Neural cell (in vitro differentiated cells): ENCODE measurements around the gene ZNF154. TPM values are rescaled to one million over a fixed set of nuclear protein-coding genes. Genes with fewer than 3 reads are reported as not detected.

ENCODE experiments used
- H2AFZ ChIP-seq: fragments of 200-600, 300-800 bp; sonication (generic), shearing (Covaris generic); 2 replicates; pipeline ENCODE4 v1.6.0; 2014; ENCODE audit warnings: low read depth, mild to moderate bottlenecking, antibody characterized with exemption, low read length, moderate library complexity
- H3F3A ChIP-seq: fragments of 200-600 bp; shearing (Covaris generic); 2 replicates; pipeline ENCODE4 v1.6.1; 2016; ENCODE audit warnings: mild to moderate bottlenecking, moderate library complexity, mixed read lengths, antibody characterized with exemption, low read length; ENCODE audit not compliant: insufficient read depth, poor library complexity, severe bottlenecking
- H3K27ac ChIP-seq: fragments of 200-600, 300-800 bp; sonication (generic), shearing (Covaris generic); 2 replicates; pipeline ENCODE4 v1.5.1; 2014; ENCODE audit warnings: mild to moderate bottlenecking, low read length, moderate library complexity
- H3K27me3 ChIP-seq: fragments of 300-800, 200-600 bp; sonication (generic), shearing (Covaris generic); 2 replicates; pipeline ENCODE4 v1.6.0; 2014; ENCODE audit warnings: mild to moderate bottlenecking, low read depth, low read length, moderate library complexity; ENCODE audit not compliant: insufficient read depth
- H3K36me3 ChIP-seq: fragments of 300-800, 200-600 bp; sonication (generic), shearing (Covaris generic); 2 replicates; pipeline ENCODE4 v1.5.1; 2014; ENCODE audit warnings: mild to moderate bottlenecking, antibody characterized with exemption, low read length, moderate library complexity; ENCODE audit not compliant: insufficient read depth
- H3K4me2 ChIP-seq: fragments of 300-800, 200-600 bp; sonication (generic), shearing (Covaris generic); 2 replicates; pipeline ENCODE4 v1.6.0; 2014; ENCODE audit warnings: mild to moderate bottlenecking, low read length
- H3K4me3 ChIP-seq: fragments of 300-800, 200-600 bp; sonication (generic), shearing (Covaris generic); 2 replicates; pipeline ENCODE4 v1.5.1; 2014; ENCODE audit warnings: mild to moderate bottlenecking, low read length, moderate library complexity
- H3K79me2 ChIP-seq: fragments of 200-600 bp; shearing (Covaris generic); replicated peaks from 2 replicates; pipeline ENCODE4 v1.6.0; 2014; ENCODE audit warnings: mild to moderate bottlenecking, low read length, moderate library complexity; ENCODE audit not compliant: insufficient read depth
- H3K9ac ChIP-seq: fragments of 300-800, 200-600 bp; sonication (generic), shearing (Covaris generic); 2 replicates; pipeline ENCODE4 v1.6.1; 2016; ENCODE audit warnings: mild to moderate bottlenecking, low read length, mixed read lengths
- H3K9me2 ChIP-seq: fragments of 200-600 bp; shearing (Covaris generic); 2 replicates; pipeline ENCODE4 v1.6.1; 2016; ENCODE audit warnings: mild to moderate bottlenecking, low read length, mixed read lengths; ENCODE audit not compliant: insufficient read depth
- H3K9me3 ChIP-seq: fragments of 200-600, 300-800 bp; sonication (generic), shearing (Covaris generic); 2 replicates; pipeline ENCODE4 v1.6.1; 2016; ENCODE audit warnings: mild to moderate bottlenecking, mixed run types, low read length, moderate library complexity, mixed read lengths
- H4K20me1 ChIP-seq: fragments of 200-600 bp; shearing (Covaris generic); 2 replicates; pipeline ENCODE4 v1.6.1; 2016; ENCODE audit warnings: mild to moderate bottlenecking, mixed run types; ENCODE audit not compliant: insufficient read depth
- CTCF ChIP-seq: fragments of 450-650 bp; IDR thresholded peaks from 2 replicates; pipeline ENCODE4 v1.5.1; 2014; ENCODE audit warnings: antibody characterized with exemption, mild to moderate bottlenecking, moderate library complexity; ENCODE audit not compliant: poor library complexity, severe bottlenecking
- EP300 ChIP-seq: fragments of 450-650 bp; conservative IDR thresholded peaks from 2 replicates; pipeline ENCODE4 v1.6.1; 2014; ENCODE audit warnings: antibody characterized with exemption, mild to moderate bottlenecking, moderate library complexity; ENCODE audit not compliant: poor library complexity, severe bottlenecking
- EZH2 ChIP-seq: fragments of 200-600, 300-800 bp; shearing (Covaris generic), sonication (generic); IDR thresholded peaks from 2 replicates; pipeline ENCODE4 v1.6.1; 2014; ENCODE audit warnings: antibody characterized with exemption, low read length, borderline replicate concordance, mild to moderate bottlenecking; ENCODE audit not compliant: insufficient read depth, poor library complexity, severe bottlenecking
- MXI1 ChIP-seq: fragments of 450-650 bp; conservative IDR thresholded peaks from 2 replicates; pipeline ENCODE4 v1.6.1; 2014; ENCODE audit warnings: antibody characterized with exemption, mild to moderate bottlenecking; ENCODE audit not compliant: poor library complexity, severe bottlenecking
- POLR2AphosphoS5 ChIP-seq: IDR thresholded peaks from 2 replicates; pipeline ENCODE4 v1.6.1; 2012
- RAD21 ChIP-seq: fragments of 450-650 bp; conservative IDR thresholded peaks from 2 replicates; pipeline ENCODE4 v1.6.1; 2014; ENCODE audit warnings: antibody characterized with exemption, mild to moderate bottlenecking, moderate library complexity
- REST ChIP-seq: IDR thresholded peaks from 2 replicates; pipeline ENCODE4 v1.6.1; 2012; ENCODE audit warnings: borderline replicate concordance
- SMC3 ChIP-seq: fragments of 450-650 bp; conservative IDR thresholded peaks from 2 replicates; pipeline ENCODE4 v1.6.1; 2014; ENCODE audit warnings: antibody characterized with exemption, mild to moderate bottlenecking, moderate library complexity; ENCODE audit not compliant: poor library complexity
- TAF1 ChIP-seq: IDR thresholded peaks from 2 replicates; pipeline ENCODE4 v1.6.1; 2012; ENCODE audit warnings: low read depth
- polyA plus RNA-seq: library from polyadenylated mRNA; depleted of rRNA; stranded (reverse); fragments of >200 nt; gene quantifications from 2 replicates; pipeline ENCODE4 v1.2.3, GENCODE V29; 2014

ZNF154 gene
- polyA plus RNA-seq, 1 donor from 2014 or later = 25.5 TPM

- Histone ChIP-seq H3K27ac (no peak overlapping the region), H3K4me2 (no peak overlapping the region), H3K4me3 (no peak overlapping the region), H3K9me2 (no peaks in the 10 kb centered on the region), H3K36me3 (peaks cover 45% of the 10 kb centered on the region), H3K79me2 (peaks cover 24% of the 10 kb centered on the region), H3K9me3 (no peaks in the 10 kb centered on the region), H4K20me1 (no peaks in the 10 kb centered on the region), H2AFZ (no peak overlapping the region), H3F3A (no peaks in the 10 kb centered on the region), H3K27me3 (no peaks in the 10 kb centered on the region), H3K9ac (no peak overlapping the region)
- TF ChIP-seq TAF1 (no peak), CTCF (no peak), POLR2AphosphoS5 (no peak), EP300 (no peak), RAD21 (no peak), SMC3 (no peak), REST (no peak), MXI1 (no peak), EZH2 (no peak)
Observed at GRCh38 chr19:57755031-57755430, 46.0 kb upstream of the ZNF154 start.

GRCh38 chr19:57754091-57754673, 45.2 kb upstream of the ZNF154 start:
- H3K79me2 ChIP-seq = peaks cover 32% of the 10 kb centered on the region

More at GRCh38 chr19:57754091-57754673, 45.2 kb upstream of the ZNF154 start:
- H3K27ac ChIP-seq = no peak overlapping the region
- no peaks in the 10 kb centered on the region for H3K9me3 ChIP-seq
- no peak overlapping the region for H3K4me2 ChIP-seq
- no peaks in the 10 kb centered on the region for H3F3A ChIP-seq
- H3K27me3 ChIP-seq = no peaks in the 10 kb centered on the region
- H4K20me1 ChIP-seq = no peaks in the 10 kb centered on the region
- H3K4me3 ChIP-seq = no peak overlapping the region
- TF ChIP-seq REST (no peak), EP300 (no peak), EZH2 (no peak), CTCF (no peak), POLR2AphosphoS5 (no peak), RAD21 (no peak), TAF1 (no peak), SMC3 (no peak), MXI1 (no peak)
- H2AFZ ChIP-seq = no peak overlapping the region
- H3K9me2 ChIP-seq = no peaks in the 10 kb centered on the region
- no peak overlapping the region for H3K9ac ChIP-seq
- H3K36me3 ChIP-seq = peaks cover 43% of the 10 kb centered on the region
